Neural cell (in vitro differentiated cells): Measurements from ENCODE around the gene TMED9. TPM values are rescaled to one million over a fixed set of nuclear protein-coding genes. Genes with fewer than 3 reads are reported as not detected.

Experiments used
- H2AFZ ChIP-seq: fragments of 200-600, 300-800 bp; sonication (generic), shearing (Covaris generic); 2 replicates; pipeline ENCODE4 v1.6.0; 2014; ENCODE audit warnings: low read depth, mild to moderate bottlenecking, antibody characterized with exemption, low read length, moderate library complexity
- H3F3A ChIP-seq: fragments of 200-600 bp; shearing (Covaris generic); 2 replicates; pipeline ENCODE4 v1.6.1; 2016; ENCODE audit warnings: mild to moderate bottlenecking, moderate library complexity, mixed read lengths, antibody characterized with exemption, low read length; ENCODE audit not compliant: insufficient read depth, poor library complexity, severe bottlenecking
- H3K27ac ChIP-seq: fragments of 200-600, 300-800 bp; sonication (generic), shearing (Covaris generic); 2 replicates; pipeline ENCODE4 v1.5.1; 2014; ENCODE audit warnings: mild to moderate bottlenecking, low read length, moderate library complexity
- H3K27me3 ChIP-seq: fragments of 300-800, 200-600 bp; sonication (generic), shearing (Covaris generic); 2 replicates; pipeline ENCODE4 v1.6.0; 2014; ENCODE audit warnings: mild to moderate bottlenecking, low read depth, low read length, moderate library complexity; ENCODE audit not compliant: insufficient read depth
- H3K36me3 ChIP-seq: fragments of 300-800, 200-600 bp; sonication (generic), shearing (Covaris generic); 2 replicates; pipeline ENCODE4 v1.5.1; 2014; ENCODE audit warnings: mild to moderate bottlenecking, antibody characterized with exemption, low read length, moderate library complexity; ENCODE audit not compliant: insufficient read depth
- H3K4me2 ChIP-seq: fragments of 300-800, 200-600 bp; sonication (generic), shearing (Covaris generic); 2 replicates; pipeline ENCODE4 v1.6.0; 2014; ENCODE audit warnings: mild to moderate bottlenecking, low read length
- H3K4me3 ChIP-seq: fragments of 300-800, 200-600 bp; sonication (generic), shearing (Covaris generic); 2 replicates; pipeline ENCODE4 v1.5.1; 2014; ENCODE audit warnings: mild to moderate bottlenecking, low read length, moderate library complexity
- H3K79me2 ChIP-seq: fragments of 200-600 bp; shearing (Covaris generic); replicated peaks from 2 replicates; pipeline ENCODE4 v1.6.0; 2014; ENCODE audit warnings: mild to moderate bottlenecking, low read length, moderate library complexity; ENCODE audit not compliant: insufficient read depth
- H3K9ac ChIP-seq: fragments of 300-800, 200-600 bp; sonication (generic), shearing (Covaris generic); 2 replicates; pipeline ENCODE4 v1.6.1; 2016; ENCODE audit warnings: mild to moderate bottlenecking, low read length, mixed read lengths
- H3K9me2 ChIP-seq: fragments of 200-600 bp; shearing (Covaris generic); 2 replicates; pipeline ENCODE4 v1.6.1; 2016; ENCODE audit warnings: mild to moderate bottlenecking, low read length, mixed read lengths; ENCODE audit not compliant: insufficient read depth
- H3K9me3 ChIP-seq: fragments of 200-600, 300-800 bp; sonication (generic), shearing (Covaris generic); 2 replicates; pipeline ENCODE4 v1.6.1; 2016; ENCODE audit warnings: mild to moderate bottlenecking, mixed run types, low read length, moderate library complexity, mixed read lengths
- H4K20me1 ChIP-seq: fragments of 200-600 bp; shearing (Covaris generic); 2 replicates; pipeline ENCODE4 v1.6.1; 2016; ENCODE audit warnings: mild to moderate bottlenecking, mixed run types; ENCODE audit not compliant: insufficient read depth
- CTCF ChIP-seq: fragments of 450-650 bp; IDR thresholded peaks from 2 replicates; pipeline ENCODE4 v1.5.1; 2014; ENCODE audit warnings: antibody characterized with exemption, mild to moderate bottlenecking, moderate library complexity; ENCODE audit not compliant: poor library complexity, severe bottlenecking
- EP300 ChIP-seq: fragments of 450-650 bp; conservative IDR thresholded peaks from 2 replicates; pipeline ENCODE4 v1.6.1; 2014; ENCODE audit warnings: antibody characterized with exemption, mild to moderate bottlenecking, moderate library complexity; ENCODE audit not compliant: poor library complexity, severe bottlenecking
- EZH2 ChIP-seq: fragments of 200-600, 300-800 bp; shearing (Covaris generic), sonication (generic); IDR thresholded peaks from 2 replicates; pipeline ENCODE4 v1.6.1; 2014; ENCODE audit warnings: antibody characterized with exemption, low read length, borderline replicate concordance, mild to moderate bottlenecking; ENCODE audit not compliant: insufficient read depth, poor library complexity, severe bottlenecking
- MXI1 ChIP-seq: fragments of 450-650 bp; conservative IDR thresholded peaks from 2 replicates; pipeline ENCODE4 v1.6.1; 2014; ENCODE audit warnings: antibody characterized with exemption, mild to moderate bottlenecking; ENCODE audit not compliant: poor library complexity, severe bottlenecking
- POLR2AphosphoS5 ChIP-seq: IDR thresholded peaks from 2 replicates; pipeline ENCODE4 v1.6.1; 2012
- REST ChIP-seq: IDR thresholded peaks from 2 replicates; pipeline ENCODE4 v1.6.1; 2012; ENCODE audit warnings: borderline replicate concordance
- SMC3 ChIP-seq: fragments of 450-650 bp; conservative IDR thresholded peaks from 2 replicates; pipeline ENCODE4 v1.6.1; 2014; ENCODE audit warnings: antibody characterized with exemption, mild to moderate bottlenecking, moderate library complexity; ENCODE audit not compliant: poor library complexity
- TAF1 ChIP-seq: IDR thresholded peaks from 2 replicates; pipeline ENCODE4 v1.6.1; 2012; ENCODE audit warnings: low read depth
- polyA plus RNA-seq: library from polyadenylated mRNA; depleted of rRNA; stranded (reverse); fragments of >200 nt; gene quantifications from 2 replicates; pipeline ENCODE4 v1.2.3, GENCODE V29; 2014

The TMED9 gene
- polyA plus RNA-seq, 1 donor from 2014 or later, result 59.1 TPM

- peak overlapping the region; percentile 75 for H3K4me3 ChIP-seq
- peak overlapping the region; percentile 70 for H3K27ac ChIP-seq
- H3K4me2 ChIP-seq, result peak overlapping the region; percentile 92
- no peaks in the 10 kb centered on the region for H3K27me3 ChIP-seq
- peaks cover 2% of the 10 kb centered on the region for H3K36me3 ChIP-seq
- H3K9me2 ChIP-seq, result no peaks in the 10 kb centered on the region
- H2AFZ ChIP-seq, result no peak overlapping the region
- no peaks in the 10 kb centered on the region for H3K9me3 ChIP-seq
- H4K20me1 ChIP-seq, result peaks cover 11% of the 10 kb centered on the region
- H3K79me2 ChIP-seq, result peaks cover 54% of the 10 kb centered on the region
- TF ChIP-seq POLR2AphosphoS5 (no peak), EP300 (no peak), MXI1 (no peak), CTCF (no peak), REST (no peak), EZH2 (no peak), SMC3 (no peak)
- no peaks in the 10 kb centered on the region for H3F3A ChIP-seq
- H3K9ac ChIP-seq, result peak overlapping the region; percentile 90
These were observed 39.1 kb upstream of the TMED9 start for GRCh38 chr5:177552839-177553455.

- Histone ChIP-seq H3K27me3 (no peaks in the 10 kb centered on the region), H2AFZ (peak overlapping the region; percentile 41), H3K4me3 (peak overlapping the region; percentile 75), H3K79me2 (peaks cover 51% of the 10 kb centered on the region), H3F3A (no peaks in the 10 kb centered on the region), H3K27ac (peak overlapping the region; percentile 70), H3K4me2 (peak overlapping the region; percentile 92), H3K9ac (peak overlapping the region; percentile 90), H3K9me3 (no peaks in the 10 kb centered on the region), H3K36me3 (no peaks in the 10 kb centered on the region), H4K20me1 (peaks cover 11% of the 10 kb centered on the region), H3K9me2 (no peaks in the 10 kb centered on the region)
- TF ChIP-seq SMC3 (no peak), TAF1 (peak; percentile 40)
These were observed 38.2 kb upstream of the TMED9 start for GRCh38 chr5:177553671-177554429.
